Activated naive CD4-positive, alpha-beta T cell treated with anti-CD3 and anti-CD28 coated beads for 36 hours (primary cell): Measurements from ENCODE around the gene ACTR6. TPM values are rescaled to one million over a fixed set of nuclear protein-coding genes. Genes with fewer than 3 reads are reported as not detected.
"Not testable (repeated sequence)": the region's sequence is repeated elsewhere in the genome, so short reads cannot be mapped to it uniquely, and the experiment has no call there.

Source experiments
- CTCF ChIA-PET: fragments of 350-600 bp; sonication (Branson Sonifier 250); formaldehyde crosslinking; loops from one replicate; lab custom pipeline; 2021; ENCODE audit warnings: antibody characterized with exemption; lab: Charles Lee
- DNase-seq: peaks from one replicate; pipeline ENCODE4 v3.0.0-alpha.2; 2020
- H3K27ac Mint-ChIP-seq: one replicate; pipeline ENCODE4 v1.8.0; 2021; ENCODE audit warnings: mild to moderate bottlenecking, mixed read lengths
- H3K27me3 Mint-ChIP-seq: one replicate; pipeline ENCODE4 v1.8.0; 2021; ENCODE audit warnings: low read depth, mixed read lengths
- H3K36me3 Mint-ChIP-seq: one replicate; pipeline ENCODE4 v1.8.0; 2021; ENCODE audit warnings: low read depth, mixed read lengths
- H3K4me1 Mint-ChIP-seq: one replicate; pipeline ENCODE4 v1.8.0; 2021; ENCODE audit warnings: low read depth, mixed read lengths
- H3K4me3 Mint-ChIP-seq: one replicate; pipeline ENCODE4 v1.8.0; 2021; ENCODE audit warnings: mild to moderate bottlenecking, moderate library complexity, mixed read lengths
- H3K9me3 Mint-ChIP-seq: one replicate; pipeline ENCODE4 v1.8.0; 2021; ENCODE audit warnings: mixed read lengths
- intact Hi-C: fragments of 100-400 bp; cut with micrococcal nuclease; formaldehyde crosslinking; loops from one replicate; pipeline ENCODE4 v1.15.1; 2023
- total RNA-seq, 2 experiments: library from RNA; stranded (reverse); gene quantifications; one replicate each; pipeline ENCODE4 v1.2.3, GENCODE V29; 2021

ACTR6 gene
- total RNA-seq, 2 experiments from 2014 or later = 38.0 to 41.8 TPM

- Mint-ChIP-seq H3K4me1 (peaks cover 6% of the 10 kb centered on the region), H3K36me3 (peaks cover 15% of the 10 kb centered on the region), H3K9me3 (no peaks in the 10 kb centered on the region), H3K27ac (no peak overlapping the region), H3K4me3 (no peak overlapping the region), H3K27me3 (no peaks in the 10 kb centered on the region)
- CTCF ChIA-PET = interaction anchor here (1.6 kb wide), 1 partner anchor 31 kb away, joined by 11 read pairs; no protein-coding TSS in a partner anchor
- no peak for DNase-seq
- intact Hi-C loops = no loop called here
These were observed 14.5 kb upstream of the ACTR6 start for GRCh38 chr12:100186071-100186470.

- Mint-ChIP-seq H3K4me3 (no peak overlapping the region), H3K36me3 (peaks cover 16% of the 10 kb centered on the region), H3K9me3 (no peaks in the 10 kb centered on the region), H3K27me3 (no peaks in the 10 kb centered on the region), H3K4me1 (no peaks in the 10 kb centered on the region), H3K27ac (no peak overlapping the region)
- intact Hi-C loops = no loop called here
- CTCF ChIA-PET = interaction anchor here (1.3 kb wide), 1 partner anchor 32 kb away, joined by 3 read pairs; no protein-coding TSS in a partner anchor
- no peak for DNase-seq
These were observed 13.5 kb upstream of the ACTR6 start for GRCh38 chr12:100187068-100187467.

GRCh38 chr12:100187857-100188519, 12.6 kb upstream of the ACTR6 start:
- Mint-ChIP-seq H3K4me3 (no peak overlapping the region), H3K9me3 (no peaks in the 10 kb centered on the region), H3K4me1 (no peaks in the 10 kb centered on the region), H3K36me3 (peaks cover 19% of the 10 kb centered on the region), H3K27me3 (no peaks in the 10 kb centered on the region), H3K27ac (no peak overlapping the region)
- intact Hi-C loops = no loop called here
- CTCF ChIA-PET = interaction anchor here (0.9 to 1.3 kb wide), 2 partner anchors 33 kb away, joined by 3 read pairs; no protein-coding TSS in a partner anchor
- DNase-seq = no peak

GRCh38 chr12:100188888-100189635, 11.6 kb upstream of the ACTR6 start:
- DNase-seq, H3K27me3 Mint-ChIP-seq, H3K4me3 Mint-ChIP-seq, H3K4me1 Mint-ChIP-seq, intact Hi-C loops, H3K9me3 Mint-ChIP-seq, H3K27ac Mint-ChIP-seq: not testable (repeated sequence)
- H3K36me3 Mint-ChIP-seq = peaks cover 23% of the 10 kb centered on the region
- CTCF ChIA-PET = interaction anchor here (0.9 kb wide), 1 partner anchor 34 kb away, joined by 3 read pairs; no protein-coding TSS in a partner anchor

DNA sequence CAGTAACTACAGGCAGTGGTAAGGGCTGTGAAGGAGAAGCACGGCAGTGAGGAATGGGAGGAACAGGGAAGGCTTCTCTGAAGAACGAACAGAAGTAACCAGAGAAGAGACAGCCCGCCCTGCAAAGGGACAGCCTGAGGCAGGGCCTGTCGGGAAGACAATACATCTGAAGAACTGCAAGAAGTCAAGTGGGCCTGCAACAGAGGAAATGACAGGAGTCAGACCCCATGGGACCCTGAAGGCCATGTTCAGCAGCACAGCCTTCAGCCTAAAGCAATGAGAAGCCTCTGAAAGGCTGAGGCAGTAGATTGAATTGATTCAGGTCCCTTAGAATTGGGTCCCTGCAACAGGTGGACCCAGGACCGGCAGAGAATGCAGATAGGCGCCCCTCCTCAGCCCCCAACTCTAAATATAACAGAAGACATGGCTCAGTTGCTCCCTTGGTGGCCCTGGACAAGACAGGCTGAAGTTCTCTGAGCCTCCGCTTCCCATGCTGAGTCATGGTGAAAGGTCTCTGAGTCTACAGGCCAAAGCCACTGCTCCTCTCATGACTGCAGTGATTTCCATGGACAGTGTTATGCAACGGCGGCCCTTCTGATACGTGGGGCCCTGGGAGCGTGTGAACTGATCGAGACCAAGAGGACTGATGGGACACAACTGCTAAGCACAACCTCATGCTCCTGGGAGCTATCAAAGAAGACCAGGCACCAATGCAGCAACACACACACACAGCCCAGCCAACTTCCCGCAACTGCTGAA, 10.8 kb upstream of the ACTR6 start:
- Mint-ChIP-seq H3K27ac (no peak overlapping the region), H3K27me3 (no peaks in the 10 kb centered on the region), H3K36me3 (peaks cover 25% of the 10 kb centered on the region), H3K4me1 (no peaks in the 10 kb centered on the region), H3K9me3 (no peaks in the 10 kb centered on the region), H3K4me3 (no peak overlapping the region)
- DNase-seq = no peak
- intact Hi-C loops = no loop called here
- CTCF ChIA-PET = no interaction called here

DNA sequence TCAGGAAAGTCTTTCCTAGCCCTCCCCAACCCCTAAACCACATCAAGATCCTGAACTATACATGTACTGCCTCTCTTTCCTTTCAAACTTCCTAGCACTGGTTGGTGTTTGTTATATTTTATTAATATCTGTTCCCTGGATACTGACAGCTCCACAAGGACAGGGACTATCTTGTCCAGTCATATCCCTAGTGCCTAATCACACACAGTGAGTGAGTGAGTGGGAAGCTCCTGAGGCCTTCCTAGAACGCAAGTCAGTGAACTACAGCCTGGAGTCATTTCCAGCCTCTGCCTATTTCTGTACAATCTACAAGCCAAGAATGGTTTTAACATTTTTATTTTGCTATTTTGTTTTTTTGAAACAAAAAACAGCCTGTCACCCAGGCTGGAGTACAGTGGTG, 7.5 kb upstream of the ACTR6 start:
- Mint-ChIP-seq H3K27me3 (no peaks in the 10 kb centered on the region), H3K9me3 (no peaks in the 10 kb centered on the region), H3K36me3 (peaks cover 35% of the 10 kb centered on the region), H3K27ac (no peak overlapping the region), H3K4me3 (no peak overlapping the region), H3K4me1 (peaks cover 2% of the 10 kb centered on the region)
- CTCF ChIA-PET = interaction anchor here (1.2 kb wide), 1 partner anchor 38 kb away, joined by 4 read pairs; no protein-coding TSS in a partner anchor
- no peak for DNase-seq
- intact Hi-C loops = no loop called here

- H3K36me3 Mint-ChIP-seq = peaks cover 22% of the 10 kb centered on the region
- intact Hi-C loops = no loop called here
These were observed 3.1 kb upstream of the ACTR6 start for GRCh38 chr12:100197486-100197885.

GRCh38 chr12:100199023-100199346, 1.6 kb upstream of the ACTR6 start:
- H3K9me3 Mint-ChIP-seq = no peaks in the 10 kb centered on the region
- peak overlapping the region; percentile 35 for H3K27ac Mint-ChIP-seq
- intact Hi-C loops = no loop called here
- peaks cover 16% of the 10 kb centered on the region for H3K36me3 Mint-ChIP-seq
- no peaks in the 10 kb centered on the region for H3K27me3 Mint-ChIP-seq
- CTCF ChIA-PET = no interaction called here
- DNase-seq = no peak
- H3K4me3 Mint-ChIP-seq = peak overlapping the region; percentile 99
- H3K4me1 Mint-ChIP-seq = peaks cover 26% of the 10 kb centered on the region

More at GRCh38 chr12:100197486-100197885, 3.1 kb upstream of the ACTR6 start:
- no peak overlapping the region for H3K27ac Mint-ChIP-seq
- H3K4me1 Mint-ChIP-seq = peaks cover 18% of the 10 kb centered on the region
- no peaks in the 10 kb centered on the region for H3K9me3 Mint-ChIP-seq
- H3K4me3 Mint-ChIP-seq = no peak overlapping the region
- no peak for DNase-seq
- no peaks in the 10 kb centered on the region for H3K27me3 Mint-ChIP-seq
- CTCF ChIA-PET = interaction anchor here (0.7 kb wide), 1 partner anchor 1179 kb away, joined by 4 read pairs; no protein-coding TSS in a partner anchor

- peak; percentile 78 for DNase-seq
- Mint-ChIP-seq H3K27me3 (no peaks in the 10 kb centered on the region), H3K36me3 (peaks cover 13% of the 10 kb centered on the region), H3K9me3 (no peaks in the 10 kb centered on the region), H3K4me3 (peak overlapping the region; percentile 99), H3K4me1 (peaks cover 27% of the 10 kb centered on the region), H3K27ac (peak overlapping the region; percentile 99)
- intact Hi-C loops = loop anchor here (1.0 to 5.0 kb wide), 9 partner anchors 35 to 1697 kb away; partner anchors contain the start of genes APAF1, BLTP3B, DEPDC4 and SCYL2
- CTCF ChIA-PET = interaction anchor here (2.0 kb wide), 1 partner anchor 53 kb away, joined by 6 read pairs; no protein-coding TSS in a partner anchor
These were observed 1.1 kb upstream of the ACTR6 start for GRCh38 chr12:100199347-100200149.

- H3K9me3 Mint-ChIP-seq = no peaks in the 10 kb centered on the region
- intact Hi-C loops = loop anchor here (2.0 to 5.0 kb wide), 4 partner anchors 130 to 1699 kb away; partner anchors contain the start of genes SLC25A3 and TMPO
- no peak for DNase-seq
- CTCF ChIA-PET = interaction anchor here (0.8 to 2.0 kb wide), 4 partner anchors 10 to 115 kb away, joined by 3 to 6 read pairs (median 4); no protein-coding TSS in a partner anchor
- H3K36me3 Mint-ChIP-seq = peaks cover 6% of the 10 kb centered on the region
- H3K27ac Mint-ChIP-seq = peak overlapping the region; percentile 99
- peak overlapping the region; percentile 99 for H3K4me3 Mint-ChIP-seq
- H3K4me1 Mint-ChIP-seq = peaks cover 27% of the 10 kb centered on the region
- H3K27me3 Mint-ChIP-seq = no peaks in the 10 kb centered on the region
These were observed 1.2 kb downstream of the ACTR6 start for GRCh38 chr12:100201604-100202423.

DNA sequence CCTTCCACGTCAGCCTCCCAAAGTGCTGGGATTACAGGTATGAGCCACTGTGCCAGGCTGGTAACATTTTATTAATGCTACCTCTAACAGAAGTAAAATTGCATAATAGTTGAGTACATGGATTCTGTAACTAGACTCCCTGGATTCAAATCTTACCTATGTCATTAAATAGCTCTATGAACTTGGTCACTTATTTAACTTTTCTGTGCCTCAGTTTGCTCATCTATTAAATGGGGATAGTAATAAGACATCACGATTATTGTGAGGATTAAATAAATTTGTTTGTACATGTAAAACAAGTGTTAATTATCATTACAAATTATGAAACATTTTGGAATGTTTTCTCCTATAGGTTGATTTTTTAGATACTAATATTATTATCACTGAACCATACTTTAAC, 6.7 kb downstream of the ACTR6 start:
- CTCF ChIA-PET = no interaction called here
- H3K36me3 Mint-ChIP-seq = peaks cover 9% of the 10 kb centered on the region
- peaks cover 11% of the 10 kb centered on the region for H3K4me1 Mint-ChIP-seq

More for the DNA sequence above, 6.7 kb downstream of the ACTR6 start:
- DNase-seq = no peak
- Mint-ChIP-seq H3K27ac (no peak overlapping the region), H3K9me3 (no peaks in the 10 kb centered on the region), H3K27me3 (no peaks in the 10 kb centered on the region), H3K4me3 (no peak overlapping the region)
- intact Hi-C loops = no loop called here
